ENCODE measurements around the gene STK32C.
A peak's percentile ranks its signal among the peaks of the same experiment; 100 is the strongest.
"Not testable (repeated sequence)": the region's sequence is repeated elsewhere in the genome, so short reads cannot be mapped to it uniquely, and the experiment has no call there.

STK32C gene

GRCh38 chr10:132227851-132228390, 79.8 kb downstream of the STK32C start:
- no peak for DNase-seq

- DNase-seq: no peak
Observed at GRCh38 chr10:132226586-132227405, 81.0 kb downstream of the STK32C start.

- no peak for DNase-seq
Observed at GRCh38 chr10:132225849-132226205, 81.9 kb downstream of the STK32C start.

GRCh38 chr10:132225073-132225848, 82.5 kb downstream of the STK32C start:
- no peak for DNase-seq

- DNase-seq: no peak
Observed at GRCh38 chr10:132224343-132225072, 83.2 kb downstream of the STK32C start.

- DNase-seq: no peak
Observed at GRCh38 chr10:132223611-132224342, 84.0 kb downstream of the STK32C start.

- DNase-seq: peak; percentile 82
Observed at GRCh38 chr10:132223156-132223590, 84.6 kb downstream of the STK32C start.

GRCh38 chr10:132222726-132223125, 85.0 kb downstream of the STK32C start:
- no peak for DNase-seq

GRCh38 chr10:132220996-132221395, 86.8 kb downstream of the STK32C start:
- DNase-seq: not testable (repeated sequence)

GRCh38 chr10:132220061-132220460, 87.7 kb downstream of the STK32C start:
- DNase-seq: no peak

GRCh38 chr10:132219486-132219885, 88.3 kb downstream of the STK32C start:
- DNase-seq: no peak

GRCh38 chr10:132216441-132216840, 91.3 kb downstream of the STK32C start:
- not testable (repeated sequence) for DNase-seq

- DNase-seq: no peak
Observed at GRCh38 chr10:132213917-132214316, 93.8 kb downstream of the STK32C start.

GRCh38 chr10:132212816-132213215, 94.9 kb downstream of the STK32C start:
- no peak for DNase-seq

GRCh38 chr10:132211246-132211645, 96.5 kb downstream of the STK32C start:
- no peak for DNase-seq

GRCh38 chr10:132210766-132211165, 97.0 kb downstream of the STK32C start:
- DNase-seq: no peak

- DNase-seq: no peak
Observed at GRCh38 chr10:132209978-132210530, 97.7 kb downstream of the STK32C start.

- DNase-seq: no peak
Observed at GRCh38 chr10:132209130-132209529, 98.6 kb downstream of the STK32C start.

- no peak for DNase-seq
Observed at GRCh38 chr10:132208462-132209050, 99.2 kb downstream of the STK32C start.

- DNase-seq: no peak
Observed at GRCh38 chr10:132207536-132208461, 100.0 kb downstream of the STK32C start.
